Measurements from ENCODE around the gene PARVA.

PARVA gene

GRCh38 chr11:12413141-12414052 lies 36.0 kb downstream of the PARVA start:
- DNase-seq, result no peak
- Histone ChIP-seq H3K23ac (ENCODE audit: low read length in 2 of 2) (no peak overlapping the region), H3K18ac (ENCODE audit: low read depth in 1 of 2, low read length in 2 of 2) (peak overlapping the region; percentile 75 to 81), H3K79me1 (replicated peaks; ENCODE audit: low read length, poor library complexity, severe bottlenecking) (peaks cover 22% of the 10 kb centered on the region), H3K9ac (ENCODE audit: low read length) (peak overlapping the region; percentile 78), H3K14ac (ENCODE audit: low read length in 2 of 2) (peak overlapping the region in 1 of 2 experiments; percentile 26), H2BK15ac (ENCODE audit: low read depth, poor library complexity, severe bottlenecking) (peak overlapping the region; percentile 36), H3K4me2 (ENCODE audit: low read length, poor library complexity, severe bottlenecking) (no peak overlapping the region), H3K4ac (ENCODE audit: low read depth in 1 of 2, low read length in 2 of 2) (peak overlapping the region; percentile 47 to 71), H2BK12ac (ENCODE audit: low read length in 2 of 2) (peak overlapping the region; percentile 15 to 79), H2AK5ac (ENCODE audit: low read length, severe bottlenecking) (peak overlapping the region; percentile 68), H3K27ac (ENCODE audit: low read length, poor library complexity, severe bottlenecking) (peak overlapping the region; percentile 68), H2AFZ (ENCODE audit: low read depth, low read length) (no peak overlapping the region), H3K9me3 (ENCODE audit: control insufficient read depth, low read length) (no peaks in the 10 kb centered on the region), H3K36me3 (ENCODE audit: control insufficient read depth in 1 of 2, insufficient read depth in 2 of 2, low read depth in 1 of 2, low read length in 2 of 2) (peaks cover 0 to 3% of the 10 kb centered on the region in 2 experiments), H4K91ac (ENCODE audit: low read length) (peak overlapping the region; percentile 92), H2BK120ac (ENCODE audit: low read depth, low read length) (peak overlapping the region; percentile 77), H2BK5ac (ENCODE audit: low read depth, low read length, poor library complexity, severe bottlenecking) (peak overlapping the region; percentile 24), H3K4me3 (ENCODE audit: insufficient read depth in 1 of 2, low read depth in 1 of 2, low read length in 2 of 2) (peak overlapping the region in 1 of 2 experiments; percentile 33), H4K8ac (ENCODE audit: low read length) (peak overlapping the region; percentile 73), H3K27me3 (ENCODE audit: control insufficient read depth in 1 of 2, insufficient read depth in 1 of 2, low read length in 2 of 2) (no peaks in the 10 kb centered on the region), H3K4me1 (ENCODE audit: control insufficient read depth, insufficient read depth, low read depth, low read length) (peaks cover 26% of the 10 kb centered on the region)
- 66% methylated on average over 6 of the region's 9 CpGs for WGBS

- 89% methylated on average over 6 of the region's 6 CpGs for WGBS
- no peak overlapping the region for H2AK5ac ChIP-seq (ENCODE audit: low read length, severe bottlenecking)
- no peak for DNase-seq
- H3K4me2 ChIP-seq (ENCODE audit: low read length, poor library complexity, severe bottlenecking), result no peak overlapping the region
- H3K4me1 ChIP-seq (ENCODE audit: control insufficient read depth, insufficient read depth, low read depth, low read length), result peaks cover 27% of the 10 kb centered on the region
- no peaks in the 10 kb centered on the region for H3K9me3 ChIP-seq (ENCODE audit: control insufficient read depth, low read length)
- peaks cover 21% of the 10 kb centered on the region for H3K79me1 ChIP-seq (replicated peaks; ENCODE audit: low read length, poor library complexity, severe bottlenecking)
- H2BK15ac ChIP-seq (ENCODE audit: low read depth, poor library complexity, severe bottlenecking), result no peak overlapping the region
- H4K8ac ChIP-seq (ENCODE audit: low read length), result peak overlapping the region; percentile 52
- no peak overlapping the region for H3K4me3 ChIP-seq (ENCODE audit: insufficient read depth in 1 of 2, low read depth in 1 of 2, low read length in 2 of 2)
- no peaks in the 10 kb centered on the region for H3K27me3 ChIP-seq (ENCODE audit: control insufficient read depth in 1 of 2, insufficient read depth in 1 of 2, low read length in 2 of 2)
- no peak overlapping the region for H3K23ac ChIP-seq (ENCODE audit: low read length in 2 of 2)
- H3K18ac ChIP-seq (ENCODE audit: low read depth in 1 of 2, low read length in 2 of 2), result peak overlapping the region in 1 of 2 experiments; percentile 7
- no peak overlapping the region for H3K27ac ChIP-seq (ENCODE audit: low read length, poor library complexity, severe bottlenecking)
- no peak overlapping the region for H2BK120ac ChIP-seq (ENCODE audit: low read depth, low read length)
- no peak overlapping the region for H3K4ac ChIP-seq (ENCODE audit: low read depth in 1 of 2, low read length in 2 of 2)
- no peak overlapping the region for H2BK5ac ChIP-seq (ENCODE audit: low read depth, low read length, poor library complexity, severe bottlenecking)
- H3K14ac ChIP-seq (ENCODE audit: low read length in 2 of 2), result no peak overlapping the region
- peaks cover 0 to 4% of the 10 kb centered on the region in 2 experiments for H3K36me3 ChIP-seq (ENCODE audit: control insufficient read depth in 1 of 2, insufficient read depth in 2 of 2, low read depth in 1 of 2, low read length in 2 of 2)
- H2BK12ac ChIP-seq (ENCODE audit: low read length in 2 of 2), result no peak overlapping the region
- no peak overlapping the region for H2AFZ ChIP-seq (ENCODE audit: low read depth, low read length)
- H4K91ac ChIP-seq (ENCODE audit: low read length), result peak overlapping the region; percentile 52
- H3K9ac ChIP-seq (ENCODE audit: low read length), result peak overlapping the region; percentile 78
Measured at GRCh38 chr11:12414611-12415010, 37.2 kb downstream of the PARVA start.

DNA sequence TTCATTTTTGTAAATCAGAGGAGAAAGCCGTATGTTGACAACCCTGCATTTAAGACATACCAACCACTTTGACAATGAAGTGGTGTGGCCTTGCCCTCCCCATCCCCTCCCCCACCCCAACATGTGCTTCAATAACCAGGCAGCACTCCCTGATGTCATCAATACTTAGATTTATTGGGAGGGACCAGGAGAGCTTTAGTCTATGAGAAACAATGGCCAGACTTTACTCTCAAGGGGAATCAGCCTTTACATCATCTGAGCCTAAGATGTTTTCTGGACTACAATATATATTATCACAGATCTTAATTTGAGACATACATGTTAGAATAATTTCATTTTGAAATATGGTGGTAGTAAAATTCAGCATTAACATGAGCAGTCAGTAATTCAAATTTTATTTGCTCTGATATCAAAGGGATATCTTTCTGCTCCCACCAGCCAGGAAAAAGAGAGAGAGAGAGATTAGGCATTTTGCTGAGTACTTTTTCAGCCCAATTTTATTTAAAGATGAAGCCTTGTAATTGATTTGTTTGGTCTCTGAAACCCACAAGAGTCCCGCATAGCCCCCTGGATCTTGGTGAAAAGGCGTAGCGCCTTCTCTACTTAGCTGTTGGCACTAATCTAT lies 38.1 kb downstream of the PARVA start:
- H2BK5ac ChIP-seq (ENCODE audit: low read depth, low read length, poor library complexity, severe bottlenecking), result no peak overlapping the region
- no peak overlapping the region for H3K14ac ChIP-seq (ENCODE audit: low read length in 2 of 2)
- no peak overlapping the region for H3K23ac ChIP-seq (ENCODE audit: low read length in 2 of 2)
- H3K79me1 ChIP-seq (replicated peaks; ENCODE audit: low read length, poor library complexity, severe bottlenecking), result peaks cover 21% of the 10 kb centered on the region
- no peak overlapping the region for H4K91ac ChIP-seq (ENCODE audit: low read length)
- H3K27ac ChIP-seq (ENCODE audit: low read length, poor library complexity, severe bottlenecking), result no peak overlapping the region
- no peak overlapping the region for H4K8ac ChIP-seq (ENCODE audit: low read length)
- no peak overlapping the region for H2AFZ ChIP-seq (ENCODE audit: low read depth, low read length)
- no peak overlapping the region for H2BK12ac ChIP-seq (ENCODE audit: low read length in 2 of 2)
- H3K4ac ChIP-seq (ENCODE audit: low read depth in 1 of 2, low read length in 2 of 2), result no peak overlapping the region
- no peak overlapping the region for H3K4me2 ChIP-seq (ENCODE audit: low read length, poor library complexity, severe bottlenecking)
- H2BK15ac ChIP-seq (ENCODE audit: low read depth, poor library complexity, severe bottlenecking), result no peak overlapping the region
- no peak overlapping the region for H3K18ac ChIP-seq (ENCODE audit: low read depth in 1 of 2, low read length in 2 of 2)
- WGBS, result 100% methylated on average over 1 of the region's 4 CpGs
- no peak overlapping the region for H2BK120ac ChIP-seq (ENCODE audit: low read depth, low read length)
- H3K9me3 ChIP-seq (ENCODE audit: control insufficient read depth, low read length), result no peaks in the 10 kb centered on the region
- DNase-seq, result no peak
- no peak overlapping the region for H2AK5ac ChIP-seq (ENCODE audit: low read length, severe bottlenecking)
- H3K4me3 ChIP-seq (ENCODE audit: insufficient read depth in 1 of 2, low read depth in 1 of 2, low read length in 2 of 2), result no peak overlapping the region
- peaks cover 22% of the 10 kb centered on the region for H3K4me1 ChIP-seq (ENCODE audit: control insufficient read depth, insufficient read depth, low read depth, low read length)
- no peak overlapping the region for H3K9ac ChIP-seq (ENCODE audit: low read length)
- no peaks in the 10 kb centered on the region for H3K27me3 ChIP-seq (ENCODE audit: control insufficient read depth in 1 of 2, insufficient read depth in 1 of 2, low read length in 2 of 2)
- H3K36me3 ChIP-seq (ENCODE audit: control insufficient read depth in 1 of 2, insufficient read depth in 2 of 2, low read depth in 1 of 2, low read length in 2 of 2), result peaks cover 0 to 4% of the 10 kb centered on the region in 2 experiments

GRCh38 chr11:12416552-12416951 lies 39.2 kb downstream of the PARVA start:
- Histone ChIP-seq H3K4me2 (ENCODE audit: low read length, poor library complexity, severe bottlenecking) (no peak overlapping the region), H3K27ac (ENCODE audit: low read length, poor library complexity, severe bottlenecking) (no peak overlapping the region), H3K18ac (ENCODE audit: low read depth in 1 of 2, low read length in 2 of 2) (no peak overlapping the region), H2BK12ac (ENCODE audit: low read length in 2 of 2) (no peak overlapping the region), H3K4me1 (ENCODE audit: control insufficient read depth, insufficient read depth, low read depth, low read length) (peaks cover 20% of the 10 kb centered on the region), H3K23ac (ENCODE audit: low read length in 2 of 2) (no peak overlapping the region), H2AFZ (ENCODE audit: low read depth, low read length) (no peak overlapping the region), H2BK15ac (ENCODE audit: low read depth, poor library complexity, severe bottlenecking) (no peak overlapping the region), H4K91ac (ENCODE audit: low read length) (no peak overlapping the region), H3K9ac (ENCODE audit: low read length) (no peak overlapping the region), H3K4me3 (ENCODE audit: insufficient read depth in 1 of 2, low read depth in 1 of 2, low read length in 2 of 2) (no peak overlapping the region), H3K14ac (ENCODE audit: low read length in 2 of 2) (no peak overlapping the region), H3K9me3 (ENCODE audit: control insufficient read depth, low read length) (no peaks in the 10 kb centered on the region), H2AK5ac (ENCODE audit: low read length, severe bottlenecking) (no peak overlapping the region), H2BK120ac (ENCODE audit: low read depth, low read length) (no peak overlapping the region), H2BK5ac (ENCODE audit: low read depth, low read length, poor library complexity, severe bottlenecking) (no peak overlapping the region), H4K8ac (ENCODE audit: low read length) (no peak overlapping the region), H3K4ac (ENCODE audit: low read depth in 1 of 2, low read length in 2 of 2) (no peak overlapping the region), H3K79me1 (replicated peaks; ENCODE audit: low read length, poor library complexity, severe bottlenecking) (peaks cover 25% of the 10 kb centered on the region), H3K27me3 (ENCODE audit: control insufficient read depth in 1 of 2, insufficient read depth in 1 of 2, low read length in 2 of 2) (no peaks in the 10 kb centered on the region), H3K36me3 (ENCODE audit: control insufficient read depth in 1 of 2, insufficient read depth in 2 of 2, low read depth in 1 of 2, low read length in 2 of 2) (peaks cover 0 to 4% of the 10 kb centered on the region in 2 experiments)
- 93% methylated on average over 5 of the region's 6 CpGs for WGBS
- DNase-seq, result no peak
